Measurements from ENCODE around the gene THAP4. TPM values are rescaled to one million over a fixed set of nuclear protein-coding genes. Genes with fewer than 3 reads are reported as not detected.

The THAP4 gene
- total RNA-seq, 1 experiment from 2014 or later, result 71.2 TPM

- intact Hi-C loops (cut with micrococcal nuclease), result no loop called here
- POLR2A ChIA-PET, result no interaction called here
Observed at GRCh38 chr2:241658296-241658695, 21.3 kb upstream of the THAP4 start.

More at GRCh38 chr2:241658296-241658695, 21.3 kb upstream of the THAP4 start:
- RAD21 ChIA-PET (ENCODE audit: low non-redundant PET in 1 of 2, low total read pairs in 2 of 2, uncharacterized antibody in 2 of 2, unreplicated experiment in 2 of 2), result interaction anchor here in 1 of 2 experiments (0.6 kb wide), 1 partner anchor 108 kb away, joined by 4 read pairs; no protein-coding TSS in a partner anchor
- DNase-seq (ENCODE audit: low read depth, low spot score), result no peak
- no peak for TF ChIP-seq RAD21 (IDR thresholded peaks at IDR 0.05; ENCODE audit: low read depth)
- no peak for TF ChIP-seq YY1 (IDR thresholded peaks at IDR 0.05; ENCODE audit: extremely low read depth, insufficient replicate concordance, low read depth, low read length)
- no peak for TF ChIP-seq JUND (IDR thresholded peaks at IDR 0.05)
- no peak for TF ChIP-seq POLR2AphosphoS5 (IDR thresholded peaks at IDR 0.05; ENCODE audit: low read depth, low read length)
- TF ChIP-seq SIN3A (IDR thresholded peaks at IDR 0.05; ENCODE audit: low read depth), result no peak
- TF ChIP-seq ZFX (IDR thresholded peaks at IDR 0.05), result no peak
- TF ChIP-seq CEBPB (IDR thresholded peaks at IDR 0.05; ENCODE audit: low read depth), result no peak
- TF ChIP-seq CBX3 (IDR thresholded peaks at IDR 0.05; ENCODE audit: low read depth), result no peak
- no peak for TF ChIP-seq ZNF274 (IDR thresholded peaks at IDR 0.05; ENCODE audit: low read depth, low read length)
- TF ChIP-seq ATF3 (IDR thresholded peaks at IDR 0.05), result no peak
- TF ChIP-seq POLR2A (IDR thresholded peaks at IDR 0.05; ENCODE audit: borderline replicate concordance, extremely low read depth, insufficient read depth, insufficient read length), result no peak
- no peak for TF ChIP-seq SRF (IDR thresholded peaks at IDR 0.05; ENCODE audit: low read depth)
- TF ChIP-seq REST (IDR thresholded peaks at IDR 0.05; ENCODE audit: low read depth), result no peak
- TF ChIP-seq SP1 (IDR thresholded peaks at IDR 0.05; ENCODE audit: low read depth), result no peak
- Histone ChIP-seq H3K9me2 (ENCODE audit: insufficient read depth) (no peaks in the 10 kb centered on the region), H4K20me1 (ENCODE audit: insufficient read depth) (no peaks in the 10 kb centered on the region), H3K27me3 (ENCODE audit: insufficient read depth, low read length) (no peaks in the 10 kb centered on the region), H3K36me3 (ENCODE audit: control insufficient read depth in 1 of 2, insufficient read depth in 2 of 2, low read length in 2 of 2) (peaks cover 25 to 29% of the 10 kb centered on the region in 2 experiments; a peak in 3 of 4 replicates), H3K4me2 (ENCODE audit: low read length) (no peak overlapping the region), H3K27ac (ENCODE audit: low read depth, low read length) (no peak overlapping the region), H3K4me3 (replicated peaks in 1 of 2; ENCODE audit: low read depth in 1 of 2, low read length in 2 of 2) (no peak overlapping the region), H3K4me1 (ENCODE audit: control insufficient read depth in 1 of 2, insufficient read depth in 2 of 2, low read length in 2 of 2) (no peaks in the 10 kb centered on the region), H3K79me2 (ENCODE audit: insufficient read depth, low read length) (no peaks in the 10 kb centered on the region; the same call in 1 of the 2 replicates), H2AFZ (ENCODE audit: low read depth, low read length, poor library complexity, severe bottlenecking) (no peak overlapping the region), H3K9ac (ENCODE audit: low read length) (no peak overlapping the region), H3K9me3 (ENCODE audit: control insufficient read depth in 1 of 2, insufficient read depth in 1 of 2, low read depth in 1 of 2, low read length in 2 of 2) (no peaks in the 10 kb centered on the region)
- no peak for ATAC-seq
- BruUV-seq (replicated peaks), result no TSS peak
- CTCF ChIA-PET, result no interaction called here

Measured in HCT116 (cell line).